Peyer's patch (tissue), 4 donors: ENCODE measurements around the gene SLC36A1. TPM values are rescaled to one million over a fixed set of nuclear protein-coding genes. Genes with fewer than 3 reads are reported as not detected.

ENCODE experiments used
- DNase-seq, 3 donors: peaks; one replicate each; pipeline ENCODE4 v3.0.0-alpha.2; 2017 to 2019
- H3K27ac ChIP-seq, 4 donors: fragments of 200-600 bp; sonication (generic); one replicate each; pipeline ENCODE4 v1.5.1; 2016 to 2019
- H3K27me3 ChIP-seq, 2 donors: fragments of 200-600 bp; sonication (generic); one replicate each; pipeline ENCODE4 v1.5.1; 2019
- H3K36me3 ChIP-seq, 3 donors: fragments of 200-600 bp; sonication (generic); one replicate each; pipeline ENCODE4 v1.5.1; 2016 to 2019
- H3K4me1 ChIP-seq, 4 donors: fragments of 200-600 bp; sonication (generic); one replicate each; pipeline ENCODE4 v1.5.1; 2016 to 2019
- H3K4me3 ChIP-seq, 4 donors: fragments of 200-600 bp; sonication (generic); 1 replicate in 3 of 4; 2 replicates in 1 of 4; pipeline ENCODE4 v1.5.1; 2016 to 2019; ENCODE audit warnings: mild to moderate bottlenecking in 1 of 4
- H3K9me3 ChIP-seq, 4 donors: fragments of 200-600 bp; sonication (generic); one replicate each; pipeline ENCODE4 v1.5.1; 2016 to 2019; ENCODE audit warnings: mild to moderate bottlenecking in 1 of 4
- CTCF ChIP-seq, 6 experiments: fragments of 450-650 bp in 4 of 6; fragments of 200-600 bp in 2 of 6; sonication (generic) in 1 of 6; IDR thresholded peaks; one replicate each; pipeline ENCODE4 v1.5.1; 2017 to 2019; ENCODE audit warnings: antibody characterized with exemption in 6 of 6, mild to moderate bottlenecking in 3 of 6, moderate library complexity in 1 of 6
- POLR2A ChIP-seq, 2 donors: fragments of 450-650 bp; IDR thresholded peaks; one replicate each; pipeline ENCODE4 v1.5.1; 2017; ENCODE audit warnings: antibody characterized with exemption in 2 of 2, mild to moderate bottlenecking in 2 of 2, moderate library complexity in 2 of 2
- total RNA-seq, 4 donors: library from RNA; depleted of rRNA; stranded (reverse); fragments of >200 nt; gene quantifications; one replicate each; pipeline ENCODE4 v1.1.0, GENCODE V29; 2016

The SLC36A1 gene
- 100 to 1,000 TPM in 2 of 4 donors, 10 to 100 TPM in 2; 23.9 to 171 (median 107) TPM for total RNA-seq

GRCh38 chr5:151447174-151448037, at the start of gene SLC36A1:
SLC36A1 (plus strand) TSS chr5:151447603; CDS start chr5:151458793, 11,190 bp downstream.
- Histone ChIP-seq H3K9me3 (no peaks in the 10 kb centered on the region), H3K4me1 (peaks cover 0 to 39% (median 0%) of the 10 kb centered on the region in 4 donors), H3K4me3 (peak within 1 kb of the TSS; percentile 63 to 92 (median 81)), H3K36me3 (no peaks in the 10 kb centered on the region), H3K27ac (peak within 1 kb of the TSS; percentile 67 to 80 (median 72)), H3K27me3 (no peaks in the 10 kb centered on the region)
- TF ChIP-seq CTCF (IDR thresholded peaks at IDR 0.05) (peak; percentile 93 to 100 (median 99)), POLR2A (IDR thresholded peaks at IDR 0.05) (peak; percentile 36 to 58)
- DNase-seq = peak; percentile 96 to 98 (median 96)

DNA sequence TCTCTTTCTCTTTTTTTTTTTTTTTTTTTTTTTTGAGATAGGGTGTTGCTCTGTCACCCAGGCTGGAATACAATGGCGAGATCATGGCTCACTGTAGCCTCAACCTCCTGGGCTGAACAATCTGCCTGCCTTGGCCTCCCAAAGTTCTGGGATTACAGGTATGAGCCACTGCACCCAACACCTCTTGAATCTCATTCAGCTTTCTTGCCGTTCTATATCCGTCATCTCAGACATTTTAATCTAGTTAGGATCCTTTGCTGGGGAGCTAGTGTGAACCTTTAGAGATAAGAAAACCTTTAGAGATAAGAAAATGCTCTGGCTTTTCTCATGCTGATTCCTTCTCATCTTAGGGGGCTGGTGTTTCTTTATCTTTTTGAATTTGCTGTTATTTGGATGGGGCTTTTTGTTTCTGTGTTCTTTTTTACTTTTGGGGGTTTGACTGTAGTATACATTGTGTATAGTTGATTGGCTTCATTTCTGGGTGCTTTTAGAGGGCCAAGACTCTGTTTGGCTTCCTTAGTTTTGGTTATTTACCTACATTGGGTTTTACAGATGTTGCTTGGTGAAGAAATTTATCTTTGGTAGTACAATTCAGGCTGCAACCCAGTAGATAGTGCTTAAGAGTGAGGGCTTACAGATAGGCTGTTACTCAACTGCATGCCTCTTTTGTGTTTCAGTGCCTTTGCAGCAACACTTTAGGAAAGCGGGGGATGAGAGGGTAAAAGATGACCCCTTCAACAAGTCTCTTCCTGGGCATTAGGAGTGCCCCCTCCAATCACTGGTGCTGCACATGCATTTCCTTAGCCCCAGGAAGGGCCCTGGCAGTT, 41.9 kb upstream of the SLC36A1 start:
- Histone ChIP-seq H3K4me1 (no peaks in the 10 kb centered on the region), H3K27me3 (no peaks in the 10 kb centered on the region), H3K36me3 (no peaks in the 10 kb centered on the region), H3K4me3 (no peak overlapping the region), H3K27ac (no peak overlapping the region), H3K9me3 (no peaks in the 10 kb centered on the region)
- no peak for DNase-seq
- TF ChIP-seq POLR2A (IDR thresholded peaks at IDR 0.05) (no peak), CTCF (IDR thresholded peaks at IDR 0.05) (no peak)

- Histone ChIP-seq H3K9me3 (no peaks in the 10 kb centered on the region), H3K27ac (no peak overlapping the region), H3K36me3 (no peaks in the 10 kb centered on the region), H3K4me1 (no peaks in the 10 kb centered on the region), H3K4me3 (no peak overlapping the region), H3K27me3 (no peaks in the 10 kb centered on the region)
- no peak for DNase-seq
- TF ChIP-seq CTCF (IDR thresholded peaks at IDR 0.05) (peak in 4 of 6 experiments; percentile 16 to 38 (median 19)), POLR2A (IDR thresholded peaks at IDR 0.05) (no peak)
Measured at GRCh38 chr5:151406322-151406947, 41.0 kb upstream of the SLC36A1 start.

GRCh38 chr5:151408591-151409230, 38.7 kb upstream of the SLC36A1 start:
- no peak overlapping the region for H3K27ac ChIP-seq
- no peak for DNase-seq
- H3K9me3 ChIP-seq = no peaks in the 10 kb centered on the region
- H3K4me3 ChIP-seq = no peak overlapping the region
- no peaks in the 10 kb centered on the region for H3K4me1 ChIP-seq
- TF ChIP-seq POLR2A (IDR thresholded peaks at IDR 0.05) (no peak), CTCF (IDR thresholded peaks at IDR 0.05) (no peak)
- H3K36me3 ChIP-seq = no peaks in the 10 kb centered on the region
- H3K27me3 ChIP-seq = no peaks in the 10 kb centered on the region

GRCh38 chr5:151413800-151414199, 33.6 kb upstream of the SLC36A1 start:
- TF ChIP-seq POLR2A (IDR thresholded peaks at IDR 0.05) (no peak), CTCF (IDR thresholded peaks at IDR 0.05) (no peak)
- no peak for DNase-seq
- Histone ChIP-seq H3K27ac (no peak overlapping the region), H3K4me1 (no peaks in the 10 kb centered on the region), H3K4me3 (no peak overlapping the region), H3K9me3 (peaks cover 0 to 5% (median 2%) of the 10 kb centered on the region in 4 donors), H3K27me3 (no peaks in the 10 kb centered on the region), H3K36me3 (no peaks in the 10 kb centered on the region)
